PC-9 (cell line): ENCODE measurements around the gene GPR22.

Source experiments
- CTCF ChIP-seq: fragments of 200-600 bp; sonication (generic); conservative IDR thresholded peaks from 2 replicates; pipeline ENCODE4 v1.6.1; 2017; ENCODE audit warnings: mixed run types, antibody characterized with exemption, mild to moderate bottlenecking, moderate library complexity
- EZH2 ChIP-seq: fragments of 200-600 bp; sonication (generic); IDR thresholded peaks from 2 replicates; pipeline ENCODE4 v1.8.0; 2017; ENCODE audit warnings: antibody characterized with exemption, low read depth

GRCh38 chr7:107505362-107505761 is 35.5 kb downstream of the GPR22 start:
- TF ChIP-seq CTCF (no peak), EZH2 (no peak)
